Superior temporal gyrus (tissue), 1 donor: ENCODE results near the gene PRKCSH.

Source experiments
- DNase-seq: peaks from one replicate; pipeline ENCODE4 v3.0.0-alpha.2; 2016; ENCODE audit errors: extremely low spot score

Gene PRKCSH

GRCh38 chr19:11499890-11500420 is 64.5 kb downstream of the PRKCSH start:
- DNase-seq, result no peak
